Measurements from ENCODE around the gene CLCA2.

The CLCA2 gene, protein sequence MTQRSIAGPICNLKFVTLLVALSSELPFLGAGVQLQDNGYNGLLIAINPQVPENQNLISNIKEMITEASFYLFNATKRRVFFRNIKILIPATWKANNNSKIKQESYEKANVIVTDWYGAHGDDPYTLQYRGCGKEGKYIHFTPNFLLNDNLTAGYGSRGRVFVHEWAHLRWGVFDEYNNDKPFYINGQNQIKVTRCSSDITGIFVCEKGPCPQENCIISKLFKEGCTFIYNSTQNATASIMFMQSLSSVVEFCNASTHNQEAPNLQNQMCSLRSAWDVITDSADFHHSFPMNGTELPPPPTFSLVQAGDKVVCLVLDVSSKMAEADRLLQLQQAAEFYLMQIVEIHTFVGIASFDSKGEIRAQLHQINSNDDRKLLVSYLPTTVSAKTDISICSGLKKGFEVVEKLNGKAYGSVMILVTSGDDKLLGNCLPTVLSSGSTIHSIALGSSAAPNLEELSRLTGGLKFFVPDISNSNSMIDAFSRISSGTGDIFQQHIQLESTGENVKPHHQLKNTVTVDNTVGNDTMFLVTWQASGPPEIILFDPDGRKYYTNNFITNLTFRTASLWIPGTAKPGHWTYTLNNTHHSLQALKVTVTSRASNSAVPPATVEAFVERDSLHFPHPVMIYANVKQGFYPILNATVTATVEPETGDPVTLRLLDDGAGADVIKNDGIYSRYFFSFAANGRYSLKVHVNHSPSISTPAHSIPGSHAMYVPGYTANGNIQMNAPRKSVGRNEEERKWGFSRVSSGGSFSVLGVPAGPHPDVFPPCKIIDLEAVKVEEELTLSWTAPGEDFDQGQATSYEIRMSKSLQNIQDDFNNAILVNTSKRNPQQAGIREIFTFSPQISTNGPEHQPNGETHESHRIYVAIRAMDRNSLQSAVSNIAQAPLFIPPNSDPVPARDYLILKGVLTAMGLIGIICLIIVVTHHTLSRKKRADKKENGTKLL

DNA sequence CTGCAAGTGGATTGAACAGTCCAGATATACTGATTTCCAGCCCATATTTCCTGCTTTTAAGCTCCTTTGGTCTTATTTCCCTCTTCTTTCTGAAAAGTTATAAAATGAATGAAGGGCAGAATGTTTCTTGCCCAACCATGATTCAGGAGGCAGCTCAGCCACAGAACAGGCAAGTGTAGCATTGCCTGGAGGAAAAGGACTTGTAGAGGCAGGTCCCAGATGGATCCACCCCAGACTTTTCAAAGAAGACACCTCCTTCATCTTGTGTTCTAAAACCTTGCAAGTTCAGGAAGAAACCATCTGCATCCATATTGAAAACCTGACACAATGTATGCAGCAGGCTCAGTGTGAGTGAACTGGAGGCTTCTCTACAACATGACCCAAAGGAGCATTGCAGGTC is at the start of gene CLCA2:
CLCA2 (plus strand) TSS at position 299 of the 400 bp plus-strand sequence; CDS start at position 376, 77 bp downstream.
- no peak for DNase-seq (ENCODE audit: low read depth)

DNA sequence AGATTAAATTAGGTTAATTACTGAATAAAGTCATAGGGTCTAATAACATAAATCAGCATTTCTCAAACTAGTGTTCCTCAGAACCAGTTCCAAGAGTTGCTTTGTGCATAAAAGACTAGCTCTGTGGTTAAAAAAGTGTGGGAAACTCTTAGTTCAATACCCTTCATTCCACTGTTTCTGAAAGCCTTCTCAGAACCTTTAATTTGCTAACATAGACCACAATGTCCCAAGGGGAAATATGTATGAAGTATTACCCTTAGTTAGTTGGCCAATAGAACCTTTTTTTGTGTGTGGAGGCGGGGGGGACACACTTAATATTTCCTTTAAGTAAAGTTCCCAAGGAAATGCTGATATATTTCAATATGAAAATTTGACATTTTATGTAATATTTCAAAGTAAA is 48.3 kb upstream of the CLCA2 start:
- no peak for DNase-seq (ENCODE audit: low read depth)

DNA sequence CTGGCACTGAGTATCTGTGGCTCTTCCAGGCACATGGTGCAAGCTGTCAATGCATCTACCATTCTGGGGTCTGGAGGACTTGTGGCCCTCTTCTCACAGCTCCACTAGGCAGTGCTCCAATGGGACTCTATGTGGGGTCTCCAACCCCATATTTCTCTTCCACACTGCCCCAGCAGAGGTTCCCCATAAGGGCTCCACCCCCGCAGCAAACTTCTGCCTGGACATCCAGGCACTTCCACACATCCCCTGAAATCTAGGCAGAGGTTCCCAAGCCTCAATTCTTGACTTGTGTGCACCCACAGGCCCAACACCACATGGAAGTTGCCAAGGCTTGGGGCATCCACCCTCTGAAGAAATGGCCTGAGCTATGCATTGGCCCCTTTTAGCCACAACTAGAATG is 46.6 kb upstream of the CLCA2 start:
- DNase-seq (ENCODE audit: low read depth), result no peak

DNA sequence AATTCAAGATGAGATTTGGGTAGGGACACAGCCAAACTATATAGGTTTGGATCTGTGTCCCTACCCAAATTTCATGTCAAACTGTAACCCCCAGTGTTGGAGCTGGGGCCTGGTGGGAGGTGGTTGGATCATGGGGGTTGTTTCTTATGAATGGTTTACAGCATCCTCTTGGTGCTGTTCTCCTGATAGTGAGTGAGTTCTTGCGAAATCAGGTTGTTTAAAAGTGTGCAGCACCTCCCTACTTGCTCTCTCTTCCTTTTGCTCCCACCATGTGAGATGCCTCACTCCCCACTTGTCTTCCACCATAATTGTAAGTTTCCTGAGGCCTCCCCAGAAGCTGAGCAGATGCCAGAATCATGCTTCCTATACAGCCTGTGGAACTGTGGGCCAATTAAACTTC is 45.2 kb upstream of the CLCA2 start:
- no peak for DNase-seq (ENCODE audit: low read depth)

DNA sequence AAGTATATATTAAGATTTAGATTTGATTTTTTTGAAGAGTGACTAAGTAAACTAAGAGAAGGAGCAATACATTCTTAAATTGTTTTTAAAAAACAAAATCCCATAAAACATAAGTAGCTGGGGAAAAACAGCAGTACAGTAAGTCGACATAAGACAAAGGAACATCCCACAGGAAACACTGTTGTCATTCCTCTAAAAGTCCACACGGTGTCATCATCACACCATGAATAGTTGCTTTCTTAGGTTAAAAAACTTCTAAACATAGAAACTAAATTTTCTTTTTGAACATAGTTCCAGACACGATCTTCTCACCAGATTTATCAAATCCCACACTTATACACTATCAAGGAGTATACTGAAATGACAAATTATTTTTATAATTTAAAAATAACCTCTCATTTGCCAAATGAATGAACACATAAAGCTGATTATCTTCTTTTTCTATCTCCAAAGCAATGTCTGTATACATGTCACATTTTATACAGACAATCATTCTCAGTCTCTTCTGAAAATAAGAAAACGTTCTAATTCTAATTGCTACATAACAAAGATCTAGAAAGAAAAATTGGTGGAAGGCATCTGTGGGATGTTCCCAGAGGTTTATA is 43.6 kb upstream of the CLCA2 start:
- DNase-seq (ENCODE audit: low read depth), result no peak

DNA sequence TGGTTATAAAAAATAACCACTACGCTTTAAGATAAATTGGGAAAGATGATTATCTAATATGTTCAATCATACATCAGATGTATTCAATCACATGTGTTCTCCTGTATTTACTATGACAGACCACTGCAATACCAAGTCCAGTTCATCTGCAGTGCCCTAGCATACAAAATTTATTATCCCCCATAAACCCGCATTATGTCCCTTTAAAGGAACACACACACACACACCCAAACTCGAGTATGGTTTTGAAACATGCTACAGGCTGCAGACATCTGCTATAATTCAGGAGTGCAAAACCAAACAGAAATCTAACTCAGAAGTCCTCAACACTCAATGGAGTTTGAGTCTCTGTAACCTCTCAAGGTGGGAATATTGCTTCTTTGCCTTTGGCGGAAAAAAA is 42.7 kb upstream of the CLCA2 start:
- DNase-seq (ENCODE audit: low read depth), result no peak

DNA sequence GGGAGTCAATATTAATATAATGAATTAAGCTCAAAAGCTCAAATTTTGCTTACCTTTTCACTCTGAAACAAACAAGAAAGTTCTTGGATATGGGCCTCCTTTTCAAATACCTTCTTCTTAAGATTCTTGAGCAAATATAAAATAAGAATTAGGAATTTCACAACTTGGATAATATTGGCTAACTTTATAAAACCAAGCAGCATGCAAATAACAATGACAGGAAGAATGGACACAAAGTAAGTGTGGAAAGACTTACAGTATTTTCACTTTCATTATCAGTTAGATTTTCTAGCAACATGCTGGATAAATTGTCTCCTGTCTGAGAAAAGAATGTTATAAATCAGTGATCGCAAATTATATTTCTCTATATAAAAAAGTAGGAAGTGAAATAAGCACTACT is 41.1 kb upstream of the CLCA2 start:
- DNase-seq (ENCODE audit: low read depth), result no peak

DNA sequence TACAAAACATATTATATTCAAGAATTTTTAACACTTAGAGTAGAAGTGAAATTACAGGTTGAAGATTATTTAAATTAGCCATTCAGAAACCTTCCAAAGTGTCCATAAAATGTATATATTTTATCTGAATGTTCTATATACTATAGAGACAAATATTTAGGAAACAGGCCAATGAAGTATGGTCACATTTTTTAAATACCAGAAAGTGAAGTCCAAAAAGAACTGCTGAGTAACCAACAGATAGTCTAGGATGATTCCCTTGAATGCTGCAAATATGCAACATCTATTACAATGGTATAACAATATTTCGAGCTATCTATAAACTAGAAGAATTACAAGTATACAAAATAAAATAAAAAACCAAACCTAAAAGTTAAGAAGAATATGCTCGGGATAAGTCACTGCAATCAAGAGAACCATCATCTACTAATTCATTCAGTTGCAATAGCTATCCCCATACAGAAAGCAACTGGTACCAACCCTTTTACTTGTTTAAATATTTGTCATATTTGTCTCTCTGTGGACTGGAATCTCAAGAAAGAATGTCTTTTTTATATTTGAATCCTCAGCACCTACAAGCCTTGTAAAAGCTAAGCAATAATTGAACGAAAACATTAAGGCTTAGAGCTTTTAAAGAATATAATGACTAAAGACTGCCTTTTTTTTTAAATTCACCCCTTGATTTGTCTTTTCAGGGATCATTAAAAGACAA is 35.9 kb upstream of the CLCA2 start:
- no peak for DNase-seq (ENCODE audit: low read depth)

DNA sequence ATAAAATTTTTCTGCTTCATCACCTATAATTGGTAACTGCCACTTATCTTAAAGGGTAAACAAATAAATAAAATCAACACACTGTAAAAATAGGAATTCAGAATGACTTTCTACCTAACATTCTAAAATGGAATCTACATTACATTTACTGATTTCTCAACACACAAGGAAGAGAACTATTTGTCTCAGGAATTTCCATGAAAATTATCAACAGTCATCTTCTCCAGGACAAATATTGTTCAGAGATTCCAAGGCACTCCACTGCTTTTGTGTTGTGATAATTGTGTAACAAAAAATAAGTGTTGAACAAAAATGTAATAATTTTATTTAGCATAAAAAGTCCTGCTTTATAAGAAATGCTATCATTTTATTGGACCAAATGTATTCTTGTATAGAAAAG is 35.2 kb upstream of the CLCA2 start:
- DNase-seq (ENCODE audit: low read depth), result no peak

DNA sequence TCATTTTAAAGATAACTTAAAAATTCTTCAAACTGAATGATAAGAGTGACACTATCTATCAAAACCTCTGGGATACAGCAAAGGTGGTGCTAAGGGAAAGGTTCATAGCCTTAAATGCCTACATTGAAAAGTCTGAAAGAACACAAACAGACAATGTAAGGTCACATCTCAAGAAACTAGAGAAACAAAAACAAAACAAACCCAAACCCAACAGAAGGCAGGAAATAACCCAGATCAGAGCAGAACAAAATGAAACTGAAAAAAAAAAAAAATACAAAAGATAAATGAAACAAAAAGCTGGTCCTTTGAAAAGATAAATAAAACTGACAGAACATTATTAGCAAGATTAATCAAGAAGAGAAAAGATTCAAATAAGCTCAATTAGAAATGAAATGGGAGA is 34.7 kb upstream of the CLCA2 start:
- no peak for DNase-seq (ENCODE audit: low read depth)

DNA sequence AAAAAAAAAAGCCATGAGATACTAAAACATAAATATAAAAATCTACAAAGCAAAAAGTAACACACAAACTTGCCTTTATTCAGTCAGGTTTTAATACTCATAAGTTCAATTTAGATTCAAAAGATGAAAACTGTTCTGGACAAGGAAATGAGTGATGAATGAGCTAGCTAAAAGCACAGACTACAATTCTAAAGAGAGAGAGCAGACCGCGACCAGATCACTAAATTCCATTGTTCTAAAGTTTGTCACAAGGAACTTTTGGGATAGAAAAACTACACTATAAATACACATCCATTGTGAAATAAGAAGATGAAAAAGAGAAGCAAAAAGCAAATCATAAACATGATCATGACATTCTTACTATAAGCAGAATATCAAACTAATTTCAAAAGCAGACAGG is 29.6 kb upstream of the CLCA2 start:
- no peak for DNase-seq (ENCODE audit: low read depth)

DNA sequence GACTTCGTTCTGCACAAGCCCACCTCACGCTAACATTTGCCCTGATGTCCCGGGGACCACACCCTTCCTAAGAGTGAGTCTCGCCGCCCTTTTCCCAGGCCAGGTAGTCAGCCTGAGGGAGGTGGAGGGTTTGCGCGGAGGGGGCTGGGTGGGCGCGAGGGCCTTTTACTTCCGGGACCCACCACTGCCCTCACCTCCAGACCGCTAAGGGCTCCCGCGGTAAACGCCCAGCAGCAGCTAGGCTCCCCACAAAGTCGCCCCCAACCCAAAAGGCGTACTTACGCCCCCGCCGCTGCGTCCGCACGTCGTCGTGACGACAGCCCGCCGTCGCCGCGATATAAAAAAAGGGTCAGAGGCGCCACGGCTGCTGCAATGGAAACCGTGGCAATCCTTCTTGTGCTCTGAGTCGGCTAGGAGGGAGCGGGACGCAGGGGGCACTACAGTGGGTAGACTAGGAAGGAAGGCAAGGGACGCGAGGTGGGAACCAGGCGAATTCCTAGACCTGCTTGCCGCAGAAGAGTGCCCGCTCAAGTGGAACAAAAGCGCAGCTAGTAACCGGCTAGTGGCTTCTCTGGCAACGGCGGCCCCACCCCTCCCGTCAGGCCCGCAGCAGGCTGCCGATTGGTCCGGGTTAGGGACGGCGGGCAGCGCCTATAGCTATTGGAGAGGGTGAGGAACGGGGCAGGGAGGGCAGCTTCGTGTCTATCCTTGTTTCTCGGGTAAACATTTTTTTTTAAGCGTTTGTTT is 28.0 kb upstream of the CLCA2 start, which contains the start of gene ODF2L:
ODF2L (minus strand) TSS at position 573 of the 747 bp plus-strand sequence. CDS start 9,296 bp downstream, outside the sequence.
- DNase-seq (ENCODE audit: low read depth), result peak; percentile 82

DNA sequence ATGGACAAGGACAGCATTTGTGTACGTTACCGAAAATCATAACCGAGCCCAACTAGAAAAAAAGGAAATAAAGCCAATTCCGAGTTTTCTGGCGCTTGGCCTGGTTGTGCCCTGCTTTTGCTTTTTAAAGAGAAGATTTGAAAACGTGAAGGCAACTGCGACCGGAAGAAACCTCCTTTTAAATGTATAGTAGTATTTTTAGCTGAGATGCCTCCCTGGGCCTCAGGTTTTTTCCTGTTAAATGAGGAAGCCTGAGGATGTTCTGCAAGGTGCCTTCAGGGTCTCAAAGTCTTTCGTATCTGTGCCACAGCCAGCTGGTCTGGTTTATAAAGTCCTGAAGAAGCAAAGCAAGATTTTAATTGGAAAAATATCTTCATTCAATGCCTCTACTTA is 27.5 kb upstream of the CLCA2 start:
- DNase-seq (ENCODE audit: low read depth), result no peak

DNA sequence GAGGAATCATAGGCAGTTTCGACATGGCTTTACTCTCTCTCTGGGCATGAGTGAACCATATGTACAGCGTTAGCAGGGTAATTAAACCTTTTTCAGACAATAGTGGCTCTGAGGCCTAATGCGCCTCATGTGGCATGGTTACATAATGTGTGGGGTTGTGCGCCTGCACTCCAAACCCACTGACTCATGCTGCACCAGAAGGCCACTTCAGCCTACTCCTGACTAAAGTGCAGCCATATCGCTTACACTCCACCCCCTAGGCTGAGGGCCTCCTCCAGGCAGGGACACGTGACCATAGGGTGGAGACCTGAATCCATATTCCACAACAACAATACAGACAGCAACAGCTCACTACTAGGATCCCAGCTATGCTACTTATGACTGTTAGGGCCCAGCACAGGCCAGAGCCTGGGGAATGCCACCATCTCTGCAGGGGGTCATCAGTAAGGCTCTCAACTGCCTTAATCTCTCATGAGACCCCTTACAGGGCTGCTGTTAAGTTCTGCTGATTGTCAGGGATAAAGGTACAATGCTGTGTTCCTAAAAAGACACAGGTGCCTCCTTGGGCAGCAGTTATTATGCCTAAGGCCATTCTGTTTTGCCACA is 14.5 kb upstream of the CLCA2 start:
- no peak for DNase-seq (ENCODE audit: low read depth)

DNA sequence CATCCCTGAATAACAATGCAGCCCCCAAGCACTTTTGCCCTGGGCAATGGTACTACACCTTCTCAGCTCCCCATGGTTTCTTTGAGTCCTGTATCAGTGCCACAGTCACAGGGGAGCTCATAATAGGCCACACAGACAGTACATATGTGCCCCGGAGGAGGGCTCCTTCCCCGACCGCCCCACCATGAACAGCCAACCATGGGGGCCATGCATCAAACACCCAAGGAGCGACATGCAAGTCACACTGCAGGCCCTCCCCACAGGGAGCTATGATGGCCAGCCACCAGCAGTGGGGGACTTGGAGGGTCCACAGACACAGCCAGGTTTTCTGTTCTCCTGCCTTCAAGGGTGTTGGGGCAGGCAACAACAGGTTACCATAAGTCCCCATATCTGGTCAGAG is 13.1 kb upstream of the CLCA2 start:
- no peak for DNase-seq (ENCODE audit: low read depth)

DNA sequence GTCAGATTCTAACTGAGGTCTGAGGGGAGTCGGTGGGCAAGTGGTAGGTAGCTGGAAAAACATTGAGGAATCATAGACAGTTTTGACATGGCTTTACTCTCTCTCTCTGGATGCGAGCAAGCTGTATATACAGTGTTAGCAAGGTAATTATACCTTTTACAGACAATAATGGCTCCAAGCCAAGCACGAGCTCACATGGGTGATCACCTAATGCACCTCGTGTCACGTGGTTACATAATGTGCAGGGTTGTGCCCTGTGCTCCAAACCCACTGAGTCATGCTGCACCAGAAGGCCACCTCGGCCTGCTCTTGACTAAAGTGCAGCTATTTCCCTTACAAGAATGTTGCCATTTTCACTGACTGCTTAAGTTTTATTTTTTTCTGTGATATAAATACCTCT is 7.6 kb upstream of the CLCA2 start:
- no peak for DNase-seq (ENCODE audit: low read depth)

DNA sequence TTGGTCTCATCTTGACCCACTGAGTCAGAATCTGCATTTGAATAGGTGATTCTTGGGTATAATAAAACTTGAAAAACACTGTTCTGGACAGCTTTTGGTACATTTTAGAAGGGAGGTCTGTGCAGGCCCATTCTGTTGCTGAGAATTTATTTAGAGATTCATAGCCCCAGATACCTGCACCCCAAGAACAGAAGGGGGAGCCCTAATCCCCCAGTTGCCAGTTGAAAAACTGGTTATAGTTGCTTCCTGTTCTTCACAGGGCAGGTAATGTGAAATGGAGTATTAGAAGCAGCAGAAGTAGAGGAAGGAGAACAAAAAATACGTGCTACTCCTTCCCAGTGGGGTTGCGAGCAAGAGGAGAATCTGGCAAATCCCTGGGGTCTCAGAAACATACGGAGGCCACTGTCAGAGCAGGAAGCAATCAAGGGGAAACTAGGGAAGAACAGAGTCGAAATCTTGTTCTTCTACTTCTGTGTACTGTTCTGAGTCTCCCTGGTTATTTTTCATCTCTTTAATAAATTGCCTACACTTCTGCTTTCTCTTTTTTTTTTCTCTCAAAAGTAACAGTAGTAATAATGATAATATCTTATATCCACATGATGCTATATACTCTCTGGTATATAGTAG is 4.6 kb upstream of the CLCA2 start:
- no peak for DNase-seq (ENCODE audit: low read depth)

DNA sequence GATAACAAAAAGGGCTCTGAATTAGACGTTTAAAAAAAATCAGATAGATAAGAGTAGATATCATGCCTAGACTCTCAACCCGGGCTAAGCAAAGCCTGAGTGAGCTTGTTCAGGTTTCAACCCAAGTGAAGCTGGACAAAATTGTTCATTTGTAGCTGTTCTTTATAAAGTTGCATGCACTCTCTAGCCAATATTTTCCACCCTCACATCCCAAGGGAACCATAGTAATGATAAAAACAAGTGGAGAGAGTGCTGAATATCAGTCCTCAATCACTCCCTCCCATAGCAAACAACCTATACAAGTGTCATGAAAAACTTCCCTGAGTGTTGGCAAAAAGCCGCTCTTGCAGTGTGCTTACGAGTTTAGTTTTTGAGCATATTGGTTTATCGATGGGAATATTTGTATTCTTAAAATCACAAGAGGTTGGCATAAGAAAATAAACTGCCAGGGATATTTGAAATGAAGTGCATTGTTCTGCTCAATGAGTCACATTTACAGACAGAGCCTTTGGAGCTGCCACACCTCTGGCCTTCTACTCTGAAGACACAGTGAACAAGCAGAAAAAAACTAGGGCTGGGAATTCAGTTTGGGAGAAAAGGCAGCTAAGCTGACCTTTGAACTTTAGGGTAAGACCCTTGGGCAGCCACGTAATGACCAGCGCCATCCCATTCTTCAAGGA is 2.2 kb upstream of the CLCA2 start:
- DNase-seq (ENCODE audit: low read depth), result no peak

DNA sequence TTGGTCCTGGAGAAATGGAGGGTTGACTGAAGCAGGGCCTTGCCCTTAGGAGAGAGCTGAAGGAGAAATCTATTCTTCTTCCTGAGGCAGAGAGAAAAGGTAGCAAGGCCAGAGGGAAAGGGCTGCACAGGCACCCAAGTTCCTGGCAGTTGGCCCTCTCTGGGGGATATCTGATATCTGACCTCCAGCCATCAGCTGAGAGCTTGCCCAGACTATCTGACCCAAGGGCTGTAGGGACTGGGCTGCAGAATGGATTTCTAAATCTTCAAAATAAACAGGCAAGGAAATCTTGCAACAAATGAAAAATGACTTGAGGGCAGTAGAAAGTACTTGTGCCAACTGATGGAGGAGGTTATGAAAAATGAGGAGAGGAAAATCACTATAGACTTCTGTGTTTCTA is 498 bp upstream of the CLCA2 start:
- DNase-seq (ENCODE audit: low read depth), result no peak
